BJ (cell line): Measurements from ENCODE around the gene TNIP2. TPM values are rescaled to one million over a fixed set of nuclear protein-coding genes. Genes with fewer than 3 reads are reported as not detected.

ENCODE experiments used
- CTCF ChIA-PET: fragments of 350-600 bp; formaldehyde crosslinking; extraction: SDS; loops from one replicate; lab custom pipeline; 2021; ENCODE audit warnings: antibody characterized with exemption, inconsistent platforms; lab: Yijun Ruan, JAX
- POLR2A ChIA-PET: fragments of 300-600 bp; sonication (Branson Sonifier 250); formaldehyde crosslinking; extraction: SDS; loops from one replicate; lab custom pipeline; 2021; ENCODE audit warnings: antibody characterized with exemption; lab: Charles Lee
- DNase-seq: peaks from one replicate; pipeline ENCODE4 v3.0.0-alpha.2; 2011; ENCODE audit warnings: low read depth
- H3K27me3 ChIP-seq: 2 replicates; pipeline ENCODE4 v1.6.0; 2011; ENCODE audit warnings: low read length; ENCODE audit not compliant: control insufficient read depth, insufficient read depth
- H3K36me3 ChIP-seq: 2 replicates; pipeline ENCODE4 v1.5.1; 2011; ENCODE audit warnings: low read length; ENCODE audit not compliant: control insufficient read depth, insufficient read depth
- H3K4me3 ChIP-seq: 2 replicates; pipeline ENCODE4 v1.5.1; 2011; ENCODE audit warnings: low read depth, mild to moderate bottlenecking, control low read depth, low read length
- polyA plus RNA-seq: library from polyadenylated mRNA; depleted of rRNA; stranded (reverse); fragments of >200 nt; gene quantifications from 2 replicates; pipeline ENCODE4 v1.2.3, GENCODE V29; 2011
- TF ChIP-seq, protein P1 (sequence below): IDR thresholded peaks from 2 replicates; pipeline ENCODE4 v1.5.1; 2011; ENCODE audit warnings: low read depth, mild to moderate bottlenecking, control low read depth, inconsistent platforms, low read length, moderate library complexity; ENCODE audit not compliant: insufficient read depth

TNIP2 gene
- polyA plus RNA-seq, 1 experiment: 48.1 TPM

DNA sequence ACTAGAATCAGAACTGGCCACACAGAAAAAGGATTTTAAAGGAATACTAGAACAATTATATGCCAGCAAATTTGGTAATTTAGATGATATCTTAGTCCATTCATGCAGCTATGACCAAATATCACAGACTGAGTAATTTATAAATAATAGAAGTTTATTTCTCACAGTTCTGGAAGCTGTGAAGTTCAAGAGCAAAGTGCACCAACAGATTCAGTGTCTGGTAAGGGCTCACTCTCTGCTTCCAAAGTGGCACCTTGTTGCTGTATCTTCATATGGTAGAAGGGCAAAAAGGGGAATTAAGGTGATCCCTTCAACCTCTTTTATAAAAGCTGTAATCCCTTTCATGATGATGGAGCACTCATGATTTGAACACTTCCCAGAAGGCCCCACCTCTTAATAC, 20.3 kb downstream of the TNIP2 start:
- DNase-seq: no peak
- TF ChIP-seq, protein P1, sequence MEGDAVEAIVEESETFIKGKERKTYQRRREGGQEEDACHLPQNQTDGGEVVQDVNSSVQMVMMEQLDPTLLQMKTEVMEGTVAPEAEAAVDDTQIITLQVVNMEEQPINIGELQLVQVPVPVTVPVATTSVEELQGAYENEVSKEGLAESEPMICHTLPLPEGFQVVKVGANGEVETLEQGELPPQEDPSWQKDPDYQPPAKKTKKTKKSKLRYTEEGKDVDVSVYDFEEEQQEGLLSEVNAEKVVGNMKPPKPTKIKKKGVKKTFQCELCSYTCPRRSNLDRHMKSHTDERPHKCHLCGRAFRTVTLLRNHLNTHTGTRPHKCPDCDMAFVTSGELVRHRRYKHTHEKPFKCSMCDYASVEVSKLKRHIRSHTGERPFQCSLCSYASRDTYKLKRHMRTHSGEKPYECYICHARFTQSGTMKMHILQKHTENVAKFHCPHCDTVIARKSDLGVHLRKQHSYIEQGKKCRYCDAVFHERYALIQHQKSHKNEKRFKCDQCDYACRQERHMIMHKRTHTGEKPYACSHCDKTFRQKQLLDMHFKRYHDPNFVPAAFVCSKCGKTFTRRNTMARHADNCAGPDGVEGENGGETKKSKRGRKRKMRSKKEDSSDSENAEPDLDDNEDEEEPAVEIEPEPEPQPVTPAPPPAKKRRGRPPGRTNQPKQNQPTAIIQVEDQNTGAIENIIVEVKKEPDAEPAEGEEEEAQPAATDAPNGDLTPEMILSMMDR: no peak
- Histone ChIP-seq H3K27me3 (no peaks in the 10 kb centered on the region), H3K4me3 (no peak overlapping the region), H3K36me3 (peaks cover 20% of the 10 kb centered on the region)
- CTCF ChIA-PET: no interaction called here
- POLR2A ChIA-PET: no interaction called here

DNA sequence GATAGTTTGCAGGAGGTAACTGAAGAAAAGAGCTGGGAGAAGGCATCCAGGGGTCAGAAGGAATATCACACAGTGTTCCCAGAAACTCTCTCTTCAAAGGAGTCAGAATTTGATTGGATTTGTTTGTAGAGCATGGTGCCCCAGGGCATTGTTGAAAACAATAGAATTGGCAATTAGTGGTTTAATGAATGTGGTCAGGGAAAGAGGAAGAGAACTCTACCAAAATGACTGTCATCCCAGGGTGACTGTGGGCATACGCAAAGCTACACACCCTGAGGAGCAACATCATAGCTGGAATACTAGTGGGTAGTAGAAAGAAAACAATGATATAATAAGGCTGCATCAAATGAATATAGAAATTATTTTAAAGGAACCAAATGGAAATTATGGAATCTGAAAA, 21.5 kb downstream of the TNIP2 start:
- Histone ChIP-seq H3K4me3 (no peak overlapping the region), H3K36me3 (peaks cover 20% of the 10 kb centered on the region), H3K27me3 (no peaks in the 10 kb centered on the region)
- no peak for DNase-seq
- TF ChIP-seq, protein P1: no peak
- CTCF ChIA-PET: no interaction called here
- POLR2A ChIA-PET: no interaction called here

DNA sequence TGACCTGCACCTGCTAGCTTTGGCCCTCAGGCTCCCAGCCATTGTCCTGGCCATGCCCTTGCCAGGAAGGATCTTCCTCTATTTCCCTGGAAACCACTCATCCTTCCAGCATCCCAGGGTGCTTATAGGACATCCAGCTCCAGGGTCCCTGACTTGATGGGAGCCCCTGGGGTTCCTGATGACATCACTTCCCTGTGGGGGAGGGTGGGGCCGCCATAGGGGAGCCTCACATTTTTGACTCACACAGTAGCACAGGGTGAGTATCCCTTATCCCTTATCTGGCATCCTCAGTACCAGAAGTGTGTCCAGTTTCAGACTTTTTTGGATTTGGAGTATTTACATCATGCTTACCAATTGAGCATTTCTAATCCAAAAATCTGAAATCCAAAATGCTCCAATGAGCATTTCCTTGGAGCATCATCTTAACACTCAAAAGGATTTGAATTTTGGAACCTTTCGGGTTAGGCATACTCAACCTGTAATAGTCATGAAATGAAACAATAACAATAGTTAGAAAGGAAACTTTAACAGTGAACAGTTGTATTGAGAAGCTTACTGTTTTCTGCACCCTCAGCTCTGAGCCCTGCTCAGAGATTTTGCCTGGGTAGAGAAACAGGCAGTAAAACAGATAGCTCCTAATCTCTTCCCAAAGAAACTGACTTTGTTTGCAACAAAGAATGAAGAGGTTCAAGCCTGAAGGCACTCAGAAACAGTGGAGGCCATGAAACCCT, 22.1 kb downstream of the TNIP2 start:
- Histone ChIP-seq H3K36me3 (peaks cover 23% of the 10 kb centered on the region), H3K4me3 (no peak overlapping the region), H3K27me3 (no peaks in the 10 kb centered on the region)
- no peak for DNase-seq
- ChIA-PET POLR2A (no interaction called here), CTCF (no interaction called here)
- TF ChIP-seq, protein P1: no peak

DNA sequence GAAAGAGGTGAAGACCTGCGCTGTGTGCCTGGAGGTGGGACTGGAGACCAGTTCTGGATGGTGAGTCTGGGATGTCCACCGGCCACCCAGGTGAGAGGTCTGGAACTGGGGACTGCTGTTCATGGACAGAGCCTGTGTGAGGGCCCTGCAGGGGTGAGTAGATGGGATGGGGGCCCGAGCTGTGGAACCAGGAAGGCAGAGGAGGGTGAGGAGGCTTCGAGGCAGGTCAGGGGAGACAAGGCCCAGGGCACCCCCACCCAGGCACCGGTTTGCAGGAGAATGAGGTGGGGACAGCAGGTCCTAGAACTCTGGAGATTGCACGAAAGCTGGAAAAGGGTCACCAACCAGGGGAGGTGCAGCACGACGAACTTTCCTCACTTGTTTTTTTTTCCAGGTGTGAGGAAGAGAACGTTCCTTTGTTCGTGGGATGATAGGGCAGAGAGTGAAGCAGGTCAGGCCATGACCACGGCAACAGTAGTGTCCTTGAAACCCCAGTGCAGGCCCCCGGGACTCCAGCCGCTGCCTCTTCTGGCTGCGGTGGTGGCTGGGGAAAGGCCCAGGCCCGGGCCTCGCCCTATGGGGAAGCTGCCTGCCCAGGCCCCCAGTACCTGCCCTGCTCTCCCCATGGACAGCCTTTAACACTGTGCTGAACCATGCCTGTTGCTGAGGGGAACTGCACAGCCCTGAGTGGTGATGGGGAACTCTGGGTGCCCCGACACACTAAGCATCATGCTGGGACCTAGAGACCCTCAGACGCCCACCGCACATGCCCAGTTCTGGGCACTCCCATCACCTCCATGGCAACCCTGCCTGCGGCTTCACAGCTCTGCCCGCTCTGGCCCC, 22.9 kb downstream of the TNIP2 start:
- TF ChIP-seq, protein P1: no peak
- no peak for DNase-seq
- ChIA-PET CTCF (no interaction called here), POLR2A (interaction anchor here (0.7 kb wide), 1 partner anchor 28 kb away, joined by 3 read pairs; no protein-coding TSS in a partner anchor)
- Histone ChIP-seq H3K4me3 (no peak overlapping the region), H3K27me3 (no peaks in the 10 kb centered on the region), H3K36me3 (peaks cover 23% of the 10 kb centered on the region)

DNA sequence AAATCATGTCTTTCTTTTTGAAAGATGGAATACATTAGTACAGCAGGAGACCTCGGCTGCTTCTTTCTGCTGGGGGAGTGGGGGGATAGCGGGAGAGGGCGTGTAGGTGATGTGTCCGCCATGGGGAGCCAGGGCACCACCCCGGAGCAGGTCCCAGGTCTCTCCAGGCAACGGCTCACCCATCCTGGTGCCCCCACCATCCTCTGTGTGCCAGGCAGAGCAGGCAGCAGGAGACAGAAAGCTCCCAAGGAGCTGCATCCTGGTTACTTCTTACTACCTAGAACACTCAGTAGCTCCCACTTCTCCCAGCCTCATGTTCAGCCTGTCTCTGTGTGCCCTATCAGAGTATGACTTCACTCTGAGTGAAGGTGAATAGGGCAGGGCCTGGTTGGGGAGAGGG, 23.6 kb downstream of the TNIP2 start:
- Histone ChIP-seq H3K36me3 (peaks cover 23% of the 10 kb centered on the region), H3K27me3 (no peaks in the 10 kb centered on the region), H3K4me3 (no peak overlapping the region)
- TF ChIP-seq, protein P1: no peak
- POLR2A ChIA-PET: interaction anchor here (0.7 kb wide), 1 partner anchor 27 kb away, joined by 3 read pairs; no protein-coding TSS in a partner anchor
- DNase-seq: no peak
- CTCF ChIA-PET: no interaction called here
